Pancreas (tissue), 10 donors: ENCODE results near the gene APOC4. TPM values are rescaled to one million over a fixed set of nuclear protein-coding genes. Genes with fewer than 3 reads are reported as not detected.

Source experiments
- ATAC-seq, 4 donors: fragments of 200-7000 bp; cut with Tn5 transposase; one replicate each; pipeline versions ENCODE4 v1.8.0 to v1.9.1; 2020; ENCODE audit warnings: mild to moderate bottlenecking in 4 of 4, moderate library complexity in 4 of 4
- DNase-seq, 6 donors: peaks; one replicate each; pipeline ENCODE4 v3.0.0-alpha.2; 2020
- FAIRE-seq: peaks from 2 replicates; lab custom pipeline; 2012; peaks lifted over from hg19 to GRCh38; lab: Jason Lieb, UNC
- H3K27ac ChIP-seq, 4 donors: fragments of 200-600 bp; sonication (generic); 1 replicate in 3 of 4; 2 replicates in 1 of 4; pipeline versions ENCODE4 v1.5.0 to v1.8.0; 2020
- H3K27me3 ChIP-seq, 4 donors: fragments of 200-600 bp; one replicate each; pipeline ENCODE4 v1.8.0; 2021
- H3K36me3 ChIP-seq, 3 donors: fragments of 200-600 bp; sonication (generic) in 1 of 3; one replicate each; pipeline versions ENCODE4 v1.5.0 to v1.8.0; 2020 to 2021
- H3K4me1 ChIP-seq, 3 donors: fragments of 200-600 bp; one replicate each; pipeline ENCODE4 v1.8.0; 2021
- H3K4me3 ChIP-seq, 4 donors: fragments of 200-600 bp; sonication (generic) in 2 of 4; one replicate each; pipeline versions ENCODE4 v1.5.0 to v1.8.0; 2020 to 2021
- H3K9me3 ChIP-seq, 4 donors: fragments of 200-600 bp; one replicate each; pipeline ENCODE4 v1.8.0; 2021
- CTCF ChIP-seq, 4 donors: fragments of 200-600 bp; sonication (generic) in 3 of 4; IDR thresholded peaks; one replicate each; pipeline versions ENCODE4 v1.5.0 to v1.8.0; 2021; ENCODE audit warnings: antibody characterized with exemption in 4 of 4
- WGBS, 2 donors: extraction: QIAGEN DNeasy Blood & Tissue Kit; methylation state at CpG; one replicate each; pipeline ENCODE4 v1.1.7; 2013; 5-methylcytosine and 5-hydroxymethylcytosine counted together
- intact Hi-C, 3 donors: fragments of 100-400 bp; cut with DNase I; formaldehyde crosslinking; loops; one replicate each; pipeline versions ENCODE4 v1.11.1 to v1.14.2; 2022
- polyA plus RNA-seq, 2 donors: library from polyadenylated mRNA; stranded (reverse); fragments of 200-250 nt; gene quantifications; one replicate each; pipeline ENCODE4 v1.2.3, GENCODE V29; 2013
- total RNA-seq, 6 donors: library from RNA; stranded (reverse); fragmentation: NEBNext Ultra II Directional in 4 of 6; extraction: Animal tissue kit (Norgen Biotek cat#: 25700) in 4 of 6; gene quantifications; one replicate each; pipeline versions ENCODE4 v1.2.1 to v1.2.4, GENCODE V29; 2021 to 2023
- donor health status: healthy with polysubstance abuse.
- donor health status: DM: no; HTN: no; CAD: no; lungs with moderate emphysema.
- donor health status: DM: no; HTN: no; CAD: no.
- donor health status: control.
- donor health status: control.
- donor health status: Bipolar disorder and iron deficiency.
- donor health status: DM: yes; HTN: yes; CAD: no.
- donor health status: DM: no; HTN: no; CAD: no.
- donor health status: DM: no; HTN: no; CAD: no.
- donor health status: DM: yes; HTN: yes; CAD: no.

Gene APOC4
- total and polyA plus RNA-seq, 8 donors = 0.47 TPM; not detected in 7

- no peaks in the 10 kb centered on the region for H3K9me3 ChIP-seq
- no peak for FAIRE-seq
- no peak overlapping the region for H3K27ac ChIP-seq
- peaks cover 7 to 58% (median 38%) of the 10 kb centered on the region in 3 donors for H3K36me3 ChIP-seq
- no peak overlapping the region for H3K4me3 ChIP-seq
- H3K4me1 ChIP-seq = no peaks in the 10 kb centered on the region
- no peak for TF ChIP-seq CTCF (IDR thresholded peaks at IDR 0.05)
- H3K27me3 ChIP-seq = no peaks in the 10 kb centered on the region
- no peak for ATAC-seq
- 95 to 98% methylated on average over 4 of the region's 4 CpGs for WGBS, 2 donors
- no peak for DNase-seq
- intact Hi-C loops = no loop called here
These were observed 33.4 kb downstream of the APOC4 start for GRCh38 chr19:44975444-44975843.

GRCh38 chr19:44984005-44984404 is 42.0 kb downstream of the APOC4 start:
- no peak for FAIRE-seq
- ATAC-seq = no peak
- no peak for DNase-seq
- Histone ChIP-seq H3K4me1 (no peaks in the 10 kb centered on the region), H3K36me3 (peaks cover 0 to 24% (median 7%) of the 10 kb centered on the region in 3 donors), H3K4me3 (no peak overlapping the region), H3K9me3 (no peaks in the 10 kb centered on the region), H3K27ac (no peak overlapping the region), H3K27me3 (no peaks in the 10 kb centered on the region)
- 93% methylated on average over 9 of the region's 9 CpGs for WGBS, 2 donors
- intact Hi-C loops = no loop called here
- no peak for TF ChIP-seq CTCF (IDR thresholded peaks at IDR 0.05)

DNA sequence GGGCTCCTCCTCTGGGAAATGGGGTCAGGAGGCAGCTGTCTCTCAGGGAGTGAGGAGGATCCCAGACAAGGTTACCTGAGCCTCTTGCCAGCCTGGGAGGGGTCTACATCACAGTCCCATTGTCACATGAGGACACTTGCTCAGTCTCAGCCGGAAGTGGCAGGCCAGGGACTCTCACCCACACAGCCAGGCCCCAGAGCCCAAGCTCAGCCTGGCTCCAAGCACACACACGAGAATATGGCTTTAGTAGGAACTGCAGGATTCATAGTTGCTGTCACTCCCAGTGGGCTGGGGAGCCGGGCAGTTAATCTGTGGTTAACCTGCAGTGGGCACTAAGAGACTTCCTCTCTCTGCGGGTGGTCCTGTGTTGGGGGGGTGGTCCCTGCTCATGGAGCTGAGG is 43.4 kb downstream of the APOC4 start:
- H3K27me3 ChIP-seq = no peaks in the 10 kb centered on the region
- TF ChIP-seq CTCF (IDR thresholded peaks at IDR 0.05) = no peak
- H3K36me3 ChIP-seq = peaks cover 0 to 12% (median 0%) of the 10 kb centered on the region in 3 donors
- FAIRE-seq = no peak
- intact Hi-C loops = no loop called here
- DNase-seq = no peak
- H3K9me3 ChIP-seq = no peaks in the 10 kb centered on the region
- ATAC-seq = no peak
- no peaks in the 10 kb centered on the region for H3K4me1 ChIP-seq
- H3K27ac ChIP-seq = no peak overlapping the region
- WGBS, 2 donors = 89 to 92% methylated on average over 4 of the region's 4 CpGs
- no peak overlapping the region for H3K4me3 ChIP-seq

DNA sequence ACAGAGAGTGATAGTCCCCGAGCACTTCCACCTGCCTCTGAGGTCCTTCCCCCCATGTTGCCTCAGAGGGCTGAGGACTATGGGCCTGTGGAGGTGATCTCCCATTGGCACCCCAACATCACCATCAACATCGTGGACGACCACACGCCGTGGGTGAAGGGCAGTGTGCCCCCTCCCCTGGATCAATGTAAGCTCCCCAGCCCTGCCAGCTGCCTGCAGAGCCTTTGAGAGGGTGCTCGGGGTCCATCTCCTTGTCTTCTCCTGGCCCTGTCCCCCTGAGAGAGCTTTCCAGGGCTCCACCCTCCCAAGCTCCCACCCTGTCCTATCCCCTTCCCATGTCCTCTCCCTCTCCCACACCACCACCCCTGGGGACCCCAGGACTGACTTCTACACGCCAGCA is 44.4 kb downstream of the APOC4 start:
- no peak for DNase-seq
- 81 to 87% methylated on average over 7 of the region's 7 CpGs for WGBS, 2 donors
- TF ChIP-seq CTCF (IDR thresholded peaks at IDR 0.05) = no peak
- Histone ChIP-seq H3K27me3 (no peaks in the 10 kb centered on the region), H3K36me3 (peaks cover 0 to 20% (median 0%) of the 10 kb centered on the region in 3 donors), H3K27ac (no peak overlapping the region), H3K4me1 (no peaks in the 10 kb centered on the region), H3K9me3 (no peaks in the 10 kb centered on the region), H3K4me3 (no peak overlapping the region)
- intact Hi-C loops = no loop called here
- FAIRE-seq = no peak
- ATAC-seq = no peak

DNA sequence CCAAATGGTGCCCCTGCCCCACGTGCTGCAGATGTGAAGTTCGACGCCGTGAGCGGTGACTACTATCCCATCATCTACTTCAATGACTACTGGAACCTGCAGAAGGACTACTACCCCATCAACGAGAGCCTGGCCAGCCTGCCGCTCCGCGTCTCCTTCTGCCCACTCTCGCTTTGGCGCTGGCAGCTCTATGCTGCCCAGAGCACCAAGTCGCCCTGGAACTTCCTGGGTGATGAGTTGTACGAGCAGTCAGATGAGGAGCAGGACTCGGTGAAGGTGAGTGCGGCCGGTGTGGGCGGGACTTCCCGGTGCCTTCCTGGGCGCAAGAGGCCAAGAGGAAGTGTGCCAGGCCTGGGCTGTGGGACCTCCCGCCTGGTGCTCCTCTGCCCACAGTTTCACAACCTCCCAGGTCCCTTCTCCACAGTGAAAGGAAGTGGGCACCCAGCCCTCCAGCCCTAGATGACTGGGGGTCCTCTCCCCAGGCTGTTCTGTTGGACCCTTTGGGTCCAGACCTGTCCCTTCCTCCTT is 45.2 kb downstream of the APOC4 start:
- DNase-seq = no peak
- Histone ChIP-seq H3K4me3 (no peak overlapping the region), H3K9me3 (no peaks in the 10 kb centered on the region), H3K36me3 (peaks cover 0 to 22% (median under 1%) of the 10 kb centered on the region in 3 donors), H3K27me3 (no peaks in the 10 kb centered on the region), H3K4me1 (no peaks in the 10 kb centered on the region), H3K27ac (no peak overlapping the region)
- WGBS, 2 donors = 89% methylated on average over 20 of the region's 20 CpGs
- TF ChIP-seq CTCF (IDR thresholded peaks at IDR 0.05) = no peak
- no peak for ATAC-seq
- no peak for FAIRE-seq
- intact Hi-C loops = no loop called here
